IMR-90 (cell line): ENCODE results near the gene PCDHGA3. TPM values are rescaled to one million over a fixed set of nuclear protein-coding genes. Genes with fewer than 3 reads are reported as not detected.
A peak's percentile ranks its signal among the peaks of the same experiment; 100 is the strongest.
"Not testable (repeated sequence)": the region's sequence is repeated elsewhere in the genome, so short reads cannot be mapped to it uniquely, and the experiment has no call there.

Source experiments
- ATAC-seq: fragments of 200-7000 bp; cut with Tn5 transposase; 2 replicates; pipeline ENCODE4 v1.9.1; 2020; ENCODE audit warnings: low read depth, mild to moderate bottlenecking, moderate library complexity
- BruUV-seq: library from RNA; stranded (reverse); fragments of 400-500 nt; replicated peaks from 2 replicates; lab custom pipeline; 2021; lab: Mats Ljungman, UMichigan
- CTCF ChIA-PET: fragments of 300-600 bp; formaldehyde crosslinking; extraction: SDS; loops from one replicate; lab custom pipeline; 2021; ENCODE audit warnings: antibody characterized with exemption; lab: Yijun Ruan, JAX
- POLR2A ChIA-PET: fragments of 300-600 bp; sonication (Branson Sonifier 250); formaldehyde crosslinking; loops from one replicate; lab custom pipeline; 2022; ENCODE audit warnings: antibody characterized with exemption; ENCODE audit not compliant: unreplicated experiment; lab: Charles Lee
- DNase-seq: peaks from one replicate; pipeline ENCODE4 v3.0.0; 2013
- H2AFZ ChIP-seq: replicated peaks from 2 replicates; pipeline ENCODE3; 2013; ENCODE audit warnings: low read length, mild to moderate bottlenecking; ENCODE audit not compliant: poor library complexity
- H2AK5ac ChIP-seq: 2 replicates; pipeline ENCODE4 v1.6.1; 2013; ENCODE audit warnings: low read depth, low read length, inconsistent platforms
- H2AK9ac ChIP-seq: replicated peaks from 2 replicates; pipeline ENCODE3; 2013; ENCODE audit warnings: mild to moderate bottlenecking, low read depth, low read length, moderate library complexity; ENCODE audit not compliant: poor library complexity
- H2BK120ac ChIP-seq: 2 replicates; pipeline ENCODE4 v1.6.1; 2013; ENCODE audit warnings: low read depth, low read length, inconsistent platforms
- H2BK15ac ChIP-seq: 3 replicates; pipeline ENCODE4 v1.6.1; 2013; ENCODE audit warnings: low read depth, low read length, inconsistent platforms
- H2BK20ac ChIP-seq: 2 replicates; pipeline ENCODE4 v1.6.1; 2013; ENCODE audit warnings: low read depth, mild to moderate bottlenecking, inconsistent platforms, low read length, moderate library complexity
- H2BK5ac ChIP-seq: 2 replicates; pipeline ENCODE4 v1.6.1; 2013; ENCODE audit warnings: mild to moderate bottlenecking, low read depth, low read length, inconsistent platforms; ENCODE audit not compliant: poor library complexity, severe bottlenecking
- H3K14ac ChIP-seq: replicated peaks from 2 replicates; pipeline ENCODE4 v1.6.1; 2013; ENCODE audit warnings: low read depth, low read length, inconsistent platforms
- H3K18ac ChIP-seq: 2 replicates; pipeline ENCODE4 v1.6.1; 2013; ENCODE audit warnings: low read depth, low read length, control low read depth
- H3K23ac ChIP-seq: 2 replicates; pipeline ENCODE4 v1.6.1; 2013; ENCODE audit warnings: low read depth, low read length, inconsistent platforms
- H3K27ac ChIP-seq: 2 replicates; pipeline ENCODE4 v1.5.1; 2013; ENCODE audit warnings: mild to moderate bottlenecking, control low read depth, low read length; ENCODE audit not compliant: insufficient read depth
- H3K27me3 ChIP-seq: 2 replicates; pipeline ENCODE4 v1.6.1; 2013; ENCODE audit warnings: low read length; ENCODE audit not compliant: control insufficient read depth, insufficient read depth
- H3K36me3 ChIP-seq: 2 replicates; pipeline ENCODE4 v1.6.1; 2013; ENCODE audit warnings: low read length, mixed read lengths; ENCODE audit not compliant: control insufficient read depth, insufficient read depth
- H3K4ac ChIP-seq: 2 replicates; pipeline ENCODE4 v1.6.1; 2013; ENCODE audit warnings: low read depth, low read length, inconsistent platforms
- H3K4me1 ChIP-seq: 2 replicates; pipeline ENCODE4 v1.6.1; 2013; ENCODE audit warnings: low read length, mixed read lengths; ENCODE audit not compliant: control insufficient read depth, insufficient read depth
- H3K4me2 ChIP-seq: 2 replicates; pipeline ENCODE4 v1.6.1; 2013; ENCODE audit warnings: low read depth, mild to moderate bottlenecking, control low read depth, low read length, moderate library complexity
- H3K4me3 ChIP-seq: 2 replicates; pipeline ENCODE4 v1.5.1; 2013; ENCODE audit warnings: low read depth, mild to moderate bottlenecking, control low read depth, low read length, moderate library complexity; ENCODE audit not compliant: insufficient read depth
- H3K56ac ChIP-seq: 2 replicates; pipeline ENCODE4 v1.6.1; 2013; ENCODE audit warnings: low read length, inconsistent platforms; ENCODE audit not compliant: insufficient read depth; ENCODE audit errors: extremely low read depth
- H3K79me1 ChIP-seq, 2 experiments: 2 replicates each; pipeline ENCODE4 v1.6.1; 2013; ENCODE audit warnings: low read length in 2 of 2, inconsistent platforms in 1 of 2, low read depth in 1 of 2
- H3K9ac ChIP-seq: 2 replicates; pipeline ENCODE4 v1.6.1; 2013; ENCODE audit warnings: low read depth, low read length, control low read depth
- H3K9me1 ChIP-seq: 2 replicates; pipeline ENCODE4 v1.6.1; 2013; ENCODE audit warnings: low read length, inconsistent platforms; ENCODE audit not compliant: insufficient read depth
- H3K9me3 ChIP-seq: 2 replicates; pipeline ENCODE4 v1.6.1; 2013; ENCODE audit warnings: low read length; ENCODE audit not compliant: control insufficient read depth, insufficient read depth
- H4K20me1 ChIP-seq: 2 replicates; pipeline ENCODE4 v1.6.1; 2013; ENCODE audit warnings: low read length, inconsistent platforms; ENCODE audit not compliant: insufficient read depth
- H4K5ac ChIP-seq: 2 replicates; pipeline ENCODE4 v1.6.1; 2013; ENCODE audit warnings: mild to moderate bottlenecking, low read depth, low read length, control low read depth
- H4K8ac ChIP-seq, 2 experiments: 2 replicates each; pipeline ENCODE4 v1.6.1; 2013; ENCODE audit warnings: low read depth in 2 of 2, low read length in 2 of 2, control low read depth in 1 of 2, inconsistent platforms in 1 of 2
- H4K91ac ChIP-seq: 2 replicates; pipeline ENCODE4 v1.6.1; 2013; ENCODE audit warnings: low read depth, low read length, inconsistent platforms; ENCODE audit not compliant: insufficient read depth
- CTCF ChIP-seq: conservative IDR thresholded peaks from 2 replicates; pipeline ENCODE4 v1.5.1; 2012; ENCODE audit warnings: mild to moderate bottlenecking, low read depth, low read length, improper control_type of control experiment
- RAD21 ChIP-seq: IDR thresholded peaks from 2 replicates; pipeline ENCODE4 v1.6.1; 2012; ENCODE audit warnings: low read length, improper control_type of control experiment
- SMC3 ChIP-seq: fragments of 150-350 bp; IDR thresholded peaks from 2 replicates; pipeline ENCODE4 v1.6.1; 2016; ENCODE audit warnings: low read depth, mild to moderate bottlenecking, antibody characterized with exemption, low read length, moderate library complexity
- WGBS, 2 experiments: methylation state at CpG; one replicate each; pipeline versions ENCODE4 v1.1.5 to v1.1.7; 2013; ENCODE audit warnings: missing lambda C conversion rate in 2 of 2; ENCODE audit not compliant: insufficient read length in 1 of 2; ENCODE audit errors: extremely low coverage in 2 of 2; 5-methylcytosine and 5-hydroxymethylcytosine counted together
- dilution Hi-C: fragments of 300-500 bp; cut with HindIII; formaldehyde crosslinking; loops from one replicate; pipeline ENCODE4 v1.14.3; 2018; ENCODE audit warnings: low sequenced_read_pairs; ENCODE audit not compliant: unreplicated experiment
- in situ Hi-C: fragments of 300-500 bp; cut with MboI; formaldehyde crosslinking; loops from 3 replicates; pipeline ENCODE4 v1.14.3; 2019; ENCODE audit warnings: low sequenced_read_pairs, inconsistent platforms, mixed read lengths
- intact Hi-C: fragments of 100-400 bp; cut with micrococcal nuclease; formaldehyde crosslinking; loops from 2 replicates; pipeline ENCODE4 v1.10.0; 2022
- polyA plus RNA-seq, 3 experiments: library from polyadenylated mRNA; depleted of rRNA; stranded (reverse); fragments of >200 nt; gene quantifications; 2 replicates each; pipeline ENCODE4 v1.2.3, GENCODE V29; 2012; ENCODE audit warnings: low replicate concordance in 1 of 3
- total RNA-seq: library from RNA; depleted of rRNA; stranded (reverse); fragments of >200 nt; gene quantifications from 2 replicates; pipeline ENCODE4 v1.2.3, GENCODE V29; 2012

The PCDHGA3 gene
- total and polyA plus RNA-seq, 2 of the 4 experiments (the other 2 are of a cell fraction) = 1.4 to 1.6 TPM

- H3K9me1 ChIP-seq, H2BK5ac ChIP-seq, H3K27me3 ChIP-seq, dilution Hi-C loops, H3K23ac ChIP-seq, H4K20me1 ChIP-seq, H3K14ac ChIP-seq, H3K18ac ChIP-seq, H2AFZ ChIP-seq, H3K4ac ChIP-seq, H4K5ac ChIP-seq, intact Hi-C loops, H4K91ac ChIP-seq, H2BK20ac ChIP-seq, H2AK5ac ChIP-seq, H2BK15ac ChIP-seq, in situ Hi-C loops, BruUV-seq, H2BK120ac ChIP-seq, CTCF ChIA-PET, H3K4me1 ChIP-seq, H2AK9ac ChIP-seq, POLR2A ChIA-PET: not testable (repeated sequence)
- Histone ChIP-seq H3K4me2 (peak within 1 kb of the TSS; percentile 71; the same call in 1 of the 2 replicates), H3K9ac (peak within 1 kb of the TSS; percentile 68), H3K4me3 (peak within 1 kb of the TSS; percentile 61), H3K56ac (peak within 1 kb of the TSS; percentile 43; the same call in 1 of the 2 replicates), H3K9me3 (peaks cover 48% of the 10 kb centered on the region), H4K8ac (peak within 1 kb of the TSS in 1 of 2 experiments; percentile 40; a peak in 2 of 4 replicates), H3K27ac (peak within 1 kb of the TSS; percentile 36; the same call in 1 of the 2 replicates), H3K79me1 (peaks cover 7 to 11% of the 10 kb centered on the region in 2 experiments; a peak in 3 of 4 replicates), H3K36me3 (peaks cover 11% of the 10 kb centered on the region)
- WGBS, 2 experiments = 0% methylated on average over 2 of the region's 40 CpGs; no CpG with 5 or more reads in 1 of the 2 experiments
- TF ChIP-seq CTCF = peak; percentile 49
- peak; percentile 44 for TF ChIP-seq RAD21
- TF ChIP-seq SMC3 = peak; percentile 7; the same call in 1 of the 2 replicates
- DNase-seq (peak; percentile 47), ATAC-seq (peak; percentile 67)
These were observed 44.1 kb downstream of the PCDHGA3 start, which contains the start of gene PCDHGB4 for GRCh38 chr5:141387557-141388311. PCDHGB4 (plus strand) TSS chr5:141387698; CDS start chr5:141387885, 187 bp downstream.
